Stimulated activated CD4-positive, alpha-beta T cell treated with anti-CD3 and anti-CD28 coated beads, Interleukin-1b, Interleukin-23, amount 100 ng/mL, for 1 hour (primary cell): ENCODE measurements around the gene ATL3.
"Not testable (repeated sequence)": the region's sequence is repeated elsewhere in the genome, so short reads cannot be mapped to it uniquely, and the experiment has no call there.

Experiments used
- DNase-seq, 2 donors: peaks; one replicate each; pipeline ENCODE4 v3.0.0-alpha.2; 2020; ENCODE audit warnings: low read depth in 2 of 2

Gene ATL3

GRCh38 chr11:63621071-63621470, 50.1 kb downstream of the ATL3 start:
- DNase-seq: no peak

DNA sequence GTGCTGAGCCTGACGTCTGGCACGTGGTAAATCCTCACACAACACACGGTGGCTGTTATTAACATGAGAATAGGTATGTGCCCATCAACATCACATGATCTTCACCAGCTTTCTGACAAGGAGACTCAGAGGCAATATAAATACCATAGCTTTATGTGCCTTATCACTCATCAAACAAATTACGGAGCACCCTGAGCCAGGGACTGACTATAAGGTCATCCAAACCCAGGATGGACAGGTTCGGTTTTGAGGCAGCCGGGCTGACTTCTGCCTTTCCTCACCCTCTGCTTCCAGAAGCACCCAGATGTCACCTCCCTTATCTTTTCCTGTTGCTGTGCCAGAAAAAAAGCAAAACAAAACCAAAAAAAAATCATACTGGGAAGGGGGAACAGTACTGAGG, 51.2 kb downstream of the ATL3 start:
- DNase-seq: no peak

- not testable (repeated sequence) for DNase-seq
These were observed 53.5 kb downstream of the ATL3 start for GRCh38 chr11:63617686-63618085.

- no peak for DNase-seq
These were observed 54.2 kb downstream of the ATL3 start for GRCh38 chr11:63616953-63617352.

GRCh38 chr11:63614136-63614671, 57.0 kb downstream of the ATL3 start, which contains the start of gene PLAAT3:
PLAAT3 (minus strand) TSS chr11:63614433; CDS start chr11:63614014, 419 bp downstream.
- no peak for DNase-seq

DNA sequence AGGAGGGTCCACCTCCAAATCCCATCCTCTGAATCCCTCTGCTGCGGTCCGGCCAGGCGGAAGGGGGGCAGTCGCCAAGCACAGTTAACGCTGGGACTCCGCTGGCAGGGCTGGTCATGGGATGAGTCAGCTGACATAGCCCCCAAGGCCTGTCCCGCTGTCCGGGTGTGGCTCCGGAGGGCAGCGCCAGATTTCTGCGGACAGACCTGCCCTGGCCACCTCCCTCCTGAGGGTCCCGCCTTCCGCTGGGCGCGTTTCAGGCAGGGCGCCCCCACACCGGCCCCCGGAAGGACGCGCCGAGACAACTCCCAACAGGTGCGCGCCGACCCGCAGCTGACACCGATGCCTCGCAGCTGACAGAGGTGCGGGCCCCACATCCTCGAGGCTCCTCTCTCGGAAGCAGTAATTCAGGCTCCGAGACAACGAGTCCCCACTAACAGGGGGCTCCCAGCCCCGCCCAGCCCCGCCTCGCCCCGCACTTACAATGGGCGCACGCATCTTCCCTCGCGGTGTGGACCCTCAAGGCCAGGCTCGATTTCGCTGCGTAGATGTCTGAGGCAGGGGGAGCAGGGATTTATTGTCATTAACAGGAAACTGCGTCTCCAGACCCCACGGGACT, 57.5 kb downstream of the ATL3 start:
- no peak for DNase-seq

DNA sequence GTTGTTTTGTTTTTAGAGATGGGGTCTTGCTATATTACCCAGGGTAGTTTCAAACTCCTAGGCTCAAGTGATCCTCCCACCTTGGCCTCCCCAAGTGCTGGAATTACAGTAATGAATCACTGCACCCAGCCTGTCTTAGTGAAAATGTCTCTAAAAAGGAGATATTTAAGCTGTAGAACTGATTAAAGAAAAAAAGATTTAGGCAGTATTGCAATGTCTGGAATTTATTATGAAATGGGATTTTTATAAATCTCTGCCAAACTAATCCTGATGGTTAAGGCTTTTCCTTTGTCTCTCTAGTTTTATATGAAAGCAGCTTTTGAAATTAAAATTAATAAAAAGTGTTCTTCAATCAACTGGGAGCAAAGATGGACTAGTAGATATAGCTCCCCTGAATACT, 59.0 kb downstream of the ATL3 start:
- DNase-seq: no peak

DNA sequence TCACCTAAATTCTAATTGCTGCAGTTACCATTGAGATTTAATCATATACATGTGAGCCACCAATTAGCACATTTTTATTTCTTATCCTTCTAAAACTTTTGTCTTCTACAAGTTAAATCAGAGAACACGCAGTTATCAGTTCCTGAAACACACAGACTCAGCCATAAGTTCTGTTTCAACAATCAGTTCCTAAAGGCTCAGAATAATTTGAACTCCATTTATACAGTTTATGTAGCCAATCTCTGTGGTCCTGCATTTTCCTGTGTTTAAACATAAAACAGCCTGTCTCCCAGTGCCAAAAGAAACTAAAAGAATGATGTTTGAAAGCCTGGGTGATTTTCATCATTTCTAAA, 59.8 kb downstream of the ATL3 start:
- DNase-seq: no peak

DNA sequence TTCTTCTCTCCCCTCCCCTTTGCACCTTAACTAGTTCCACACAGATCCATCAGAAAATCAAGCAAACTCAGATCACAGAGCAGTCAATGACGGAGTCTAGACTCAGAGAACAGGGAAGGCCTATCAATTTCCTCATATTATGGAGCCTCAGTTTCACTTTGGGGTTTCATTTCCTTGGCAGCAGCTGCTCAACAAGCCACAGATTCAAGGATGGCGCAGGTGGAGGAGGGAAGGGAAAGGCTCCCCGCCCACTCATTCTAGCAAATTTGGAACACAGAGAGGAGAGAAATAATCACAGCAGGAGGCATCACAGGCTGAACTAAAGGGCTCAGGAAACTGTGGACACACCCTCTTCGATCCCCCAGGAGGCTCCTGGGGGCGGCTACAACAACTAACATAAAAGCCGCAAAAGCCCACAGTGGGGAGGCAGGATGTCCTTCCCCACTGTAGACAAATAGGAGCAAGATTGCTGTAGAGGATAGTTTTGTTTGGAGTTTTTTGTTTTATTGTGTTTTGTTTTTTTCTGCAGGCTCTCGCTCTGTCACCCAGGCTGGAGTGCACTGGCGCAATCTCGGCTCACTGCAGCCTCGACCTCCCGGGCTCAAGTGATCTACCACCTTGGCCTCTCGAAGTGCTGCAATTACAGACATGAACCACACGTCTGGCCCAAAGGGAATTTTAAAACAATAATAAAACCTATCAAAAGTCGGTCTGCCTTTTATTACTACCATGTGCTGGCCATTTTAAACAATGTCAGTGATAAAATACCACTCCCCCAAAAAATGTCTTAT, 60.4 kb downstream of the ATL3 start:
- DNase-seq: no peak

DNA sequence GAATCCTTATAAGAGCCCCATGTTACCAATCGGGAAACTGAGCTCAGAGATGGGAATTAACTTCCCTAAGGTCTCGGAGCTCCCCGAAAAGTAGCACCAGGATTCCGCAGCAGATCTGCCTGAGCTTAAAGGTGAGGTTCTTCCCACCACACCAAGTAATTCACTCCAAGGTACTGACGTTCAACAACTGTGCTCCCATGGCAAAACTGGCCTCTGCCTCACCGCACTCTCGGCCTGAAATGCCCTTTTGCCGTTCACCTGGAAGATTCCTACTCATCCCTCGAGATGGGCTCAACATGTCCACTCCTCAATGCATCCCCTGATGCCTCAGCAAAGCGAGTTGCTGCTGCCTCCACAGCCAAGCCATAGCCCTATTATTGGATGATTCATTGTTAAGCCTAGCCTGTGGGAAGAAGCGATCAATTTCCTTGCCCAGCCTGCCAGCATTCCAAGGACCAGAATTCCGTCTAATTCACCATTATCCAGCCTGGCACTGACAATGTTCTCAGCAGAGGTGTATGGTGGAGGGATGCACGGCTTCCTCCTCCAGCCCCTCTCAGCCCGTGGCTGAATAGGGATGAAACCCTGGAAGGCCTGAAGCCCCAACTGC, 61.1 kb downstream of the ATL3 start:
- no peak for DNase-seq

GRCh38 chr11:63609536-63609935, 61.6 kb downstream of the ATL3 start:
- no peak for DNase-seq

- DNase-seq: no peak
These were observed 62.5 kb downstream of the ATL3 start for GRCh38 chr11:63608353-63609345.

DNA sequence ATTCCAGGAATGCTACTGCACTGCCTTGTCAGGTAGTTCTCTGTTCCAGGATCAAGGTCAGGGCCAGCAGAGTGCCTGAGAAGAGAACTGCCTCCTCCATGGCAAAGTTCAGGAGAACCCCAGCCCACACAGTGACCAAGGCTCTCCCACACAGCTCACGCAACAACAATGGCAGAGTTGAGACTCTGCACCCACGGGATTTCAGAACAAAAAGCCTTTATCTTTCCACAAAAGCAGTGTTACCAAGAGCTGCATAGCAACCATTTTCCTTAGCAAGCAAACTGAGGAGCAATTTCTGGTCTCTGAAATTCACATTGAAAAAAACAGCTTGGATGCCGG, 68.0 kb downstream of the ATL3 start:
- DNase-seq: no peak

- DNase-seq: not testable (repeated sequence)
These were observed 68.6 kb downstream of the ATL3 start for GRCh38 chr11:63602290-63603179.

DNA sequence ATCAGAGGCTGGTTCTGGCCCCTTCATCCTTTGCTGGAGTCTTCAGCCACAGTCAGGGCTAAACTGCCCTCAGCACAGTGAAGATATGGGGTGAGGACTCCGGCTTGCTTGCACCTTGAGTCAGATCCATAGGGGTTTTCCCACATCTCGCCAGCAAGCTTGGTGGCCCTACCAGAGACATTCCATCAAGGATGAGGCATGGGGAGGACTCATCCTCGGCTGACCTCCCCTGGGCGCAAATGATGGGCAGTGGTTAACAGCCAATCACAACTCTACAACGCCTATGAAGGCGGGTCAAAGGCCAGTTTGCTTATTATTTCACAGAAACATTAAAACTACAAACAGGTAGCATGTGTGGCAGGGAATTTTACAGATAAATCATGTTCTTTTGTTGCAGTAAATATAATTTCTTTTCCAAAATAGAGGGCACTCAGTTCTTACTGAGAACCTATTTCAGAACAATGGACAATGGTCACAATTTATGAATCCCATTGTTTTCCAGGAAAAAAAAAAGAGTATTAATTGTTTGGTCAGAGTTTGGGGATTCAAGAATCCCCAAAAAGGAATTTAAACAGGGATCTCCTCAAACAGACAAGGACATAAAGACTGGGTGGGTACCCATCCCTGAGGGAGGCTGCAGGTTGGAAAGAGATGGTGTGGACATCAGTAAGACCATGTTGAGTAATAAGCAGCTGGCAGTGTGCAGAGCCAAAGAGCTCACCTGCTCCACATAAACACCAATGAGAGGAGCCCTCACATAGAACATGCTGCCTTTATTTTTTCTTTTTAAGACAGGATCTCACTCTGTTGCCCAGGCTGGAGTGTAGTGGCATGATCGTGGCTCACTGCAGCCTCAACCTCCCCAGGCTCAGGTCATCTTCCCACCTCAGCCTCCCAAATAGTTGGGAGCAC, 71.7 kb downstream of the ATL3 start:
- DNase-seq: no peak

GRCh38 chr11:63598556-63598955, 72.6 kb downstream of the ATL3 start:
- no peak for DNase-seq

- no peak for DNase-seq
These were observed 75.9 kb downstream of the ATL3 start for GRCh38 chr11:63595296-63595695.

- DNase-seq: no peak
These were observed 78.2 kb downstream of the ATL3 start for GRCh38 chr11:63592975-63593395.

GRCh38 chr11:63590024-63590788, 81.0 kb downstream of the ATL3 start:
- no peak for DNase-seq
